GM19240 (cell line): ENCODE measurements around the gene PAK3.

ENCODE experiments used
- DNase-seq: peaks from one replicate; pipeline ENCODE4 v3.0.0; 2011; ENCODE audit warnings: low spot score; ENCODE audit not compliant: insufficient read length

Gene PAK3

GRCh38 chrX:111260451-111260850, 164.5 kb downstream of the PAK3 start:
- no peak for DNase-seq

- no peak for DNase-seq
Observed at GRCh38 chrX:111262086-111262485, 166.1 kb downstream of the PAK3 start.

GRCh38 chrX:111264385-111264784, 168.4 kb downstream of the PAK3 start:
- no peak for DNase-seq

GRCh38 chrX:111265486-111265885, 169.5 kb downstream of the PAK3 start:
- DNase-seq = no peak

GRCh38 chrX:111268506-111268905, 172.5 kb downstream of the PAK3 start:
- DNase-seq = no peak

- DNase-seq = no peak
Observed at GRCh38 chrX:111270339-111270738, 174.3 kb downstream of the PAK3 start, which contains the start of gene CAPN6. CAPN6 (minus strand) TSS chrX:111270483; CDS start chrX:111263936, 6,547 bp downstream.
